ACHN (cell line): ENCODE measurements around the gene TANGO2.

Experiments used
- DNase-seq: peaks from one replicate; pipeline ENCODE4 v3.0.0-alpha.2; 2015
- in situ Hi-C: cut with HindIII; loops from 2 replicates; pipeline ENCODE4 v1.10.0; 2017; ENCODE audit warnings: low sequenced_read_pairs, low pct_ligation_motif_present, low pct_unique_long_range_greater_than_20kb

The TANGO2 gene

DNA sequence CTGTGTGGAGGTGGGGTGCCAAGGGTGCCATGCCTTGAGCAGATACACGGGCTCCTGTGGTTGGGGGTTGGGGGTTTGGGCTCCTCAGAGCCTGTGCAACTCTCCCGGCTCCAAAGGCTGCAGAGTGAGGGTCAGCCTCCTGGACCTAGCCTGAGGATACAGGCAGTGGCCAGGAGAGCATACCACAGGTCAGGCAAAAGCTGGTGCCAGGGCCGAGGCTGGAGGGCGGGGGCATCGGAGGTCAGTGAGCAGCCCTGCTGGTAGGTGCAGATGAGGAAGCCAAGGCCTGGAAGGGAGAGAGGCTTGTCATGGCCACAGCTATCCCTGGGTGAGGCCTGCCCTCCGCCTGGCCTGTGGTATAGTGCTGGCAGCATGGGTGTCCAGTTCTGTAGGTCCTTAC lies 33.6 kb downstream of the TANGO2 start:
- in situ Hi-C loops: no loop called here
- DNase-seq: no peak

GRCh38 chr22:20055144-20055543 lies 34.2 kb downstream of the TANGO2 start:
- in situ Hi-C loops: no loop called here
- DNase-seq: no peak

- in situ Hi-C loops: no loop called here
- DNase-seq: no peak
Measured at GRCh38 chr22:20055654-20056053, 34.7 kb downstream of the TANGO2 start.

DNA sequence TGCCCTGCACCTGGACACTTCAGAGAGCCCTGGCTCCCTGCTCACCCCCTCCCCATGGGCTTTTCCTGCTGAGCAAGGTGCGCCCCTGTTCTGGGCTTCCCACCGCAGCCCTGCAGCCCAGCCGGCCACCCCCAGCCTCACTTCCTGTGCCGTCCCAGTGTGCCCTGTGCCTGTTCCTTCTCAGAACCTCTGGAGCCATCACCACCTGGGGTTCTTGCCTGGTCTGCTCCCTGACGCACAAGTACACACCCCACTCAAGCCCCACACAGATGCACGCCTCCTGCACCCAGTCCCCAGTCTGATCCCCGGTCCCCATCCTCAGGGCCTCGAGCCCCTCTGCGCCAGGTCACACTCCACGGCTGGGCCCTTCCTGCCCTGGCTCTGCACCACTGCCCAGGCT lies 35.3 kb downstream of the TANGO2 start:
- DNase-seq: no peak
- in situ Hi-C loops: no loop called here

DNA sequence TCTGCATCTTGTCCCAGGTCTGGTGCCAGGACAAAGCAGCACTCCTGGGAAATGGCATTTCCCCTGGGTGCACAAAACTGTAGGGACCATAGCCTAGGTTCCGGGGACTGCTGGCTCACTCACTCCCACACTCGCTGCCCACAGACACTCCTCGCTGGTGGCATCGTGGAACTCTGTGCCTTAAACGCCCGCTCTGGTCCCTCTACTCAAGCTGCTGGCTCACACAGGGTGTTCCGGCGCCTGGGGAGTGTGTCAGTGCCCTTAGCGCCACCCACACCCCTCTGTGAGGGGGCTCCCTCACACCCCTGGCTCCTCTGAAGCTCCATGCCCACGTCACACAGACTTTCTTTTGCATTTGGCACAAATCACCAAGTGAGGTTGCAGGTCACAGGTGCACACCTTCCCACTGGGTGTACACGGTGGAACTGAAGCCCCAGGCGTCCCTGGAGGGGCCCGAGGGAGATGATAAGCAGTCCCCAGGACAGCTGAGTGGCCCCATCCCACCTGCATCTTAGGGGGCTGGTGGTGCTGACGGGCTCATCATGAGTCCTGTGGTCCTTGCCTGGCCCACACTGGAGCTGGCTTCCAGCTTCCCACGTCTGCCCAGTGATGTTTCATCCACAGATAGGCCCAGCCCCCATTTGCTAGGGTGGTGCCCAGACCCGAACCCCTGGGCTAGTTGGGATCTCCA lies 35.9 kb downstream of the TANGO2 start:
- in situ Hi-C loops: no loop called here
- DNase-seq: no peak

DNA sequence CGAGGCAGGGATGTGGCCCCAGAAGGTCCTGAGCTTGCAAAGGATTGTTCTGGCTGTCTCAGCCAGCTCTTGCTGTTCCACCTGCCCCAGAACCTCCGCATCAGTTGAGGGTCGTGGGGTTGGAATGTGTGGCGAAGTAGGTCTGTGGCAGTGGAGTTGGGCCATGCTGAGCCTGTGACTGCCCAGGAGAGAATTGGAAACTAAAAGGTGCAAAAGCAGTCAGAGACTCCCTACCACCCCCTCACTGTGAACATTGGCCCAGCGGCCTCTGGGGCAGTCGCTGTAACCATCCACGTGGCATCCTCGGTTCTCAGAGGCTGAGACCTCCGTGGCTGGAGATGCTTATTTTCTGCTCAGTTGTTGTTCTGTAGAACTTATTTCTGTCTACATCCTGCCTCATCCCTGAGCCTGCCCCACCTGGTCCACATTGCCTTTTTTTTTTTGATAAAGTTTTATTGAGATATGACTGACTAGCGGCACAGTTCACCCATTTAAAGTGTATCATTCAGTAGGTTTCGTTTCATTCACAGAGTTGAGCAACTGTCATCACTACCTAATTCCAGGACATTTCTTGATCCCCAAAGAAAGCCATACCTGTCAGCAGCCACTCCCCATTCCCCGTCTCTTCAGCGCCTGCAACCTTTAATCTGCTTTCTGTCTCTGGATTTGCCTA lies 36.8 kb downstream of the TANGO2 start:
- no peak for DNase-seq
- in situ Hi-C loops: no loop called here

GRCh38 chr22:20058989-20059770 lies 38.3 kb downstream of the TANGO2 start:
- in situ Hi-C loops: no loop called here
- DNase-seq: no peak

DNA sequence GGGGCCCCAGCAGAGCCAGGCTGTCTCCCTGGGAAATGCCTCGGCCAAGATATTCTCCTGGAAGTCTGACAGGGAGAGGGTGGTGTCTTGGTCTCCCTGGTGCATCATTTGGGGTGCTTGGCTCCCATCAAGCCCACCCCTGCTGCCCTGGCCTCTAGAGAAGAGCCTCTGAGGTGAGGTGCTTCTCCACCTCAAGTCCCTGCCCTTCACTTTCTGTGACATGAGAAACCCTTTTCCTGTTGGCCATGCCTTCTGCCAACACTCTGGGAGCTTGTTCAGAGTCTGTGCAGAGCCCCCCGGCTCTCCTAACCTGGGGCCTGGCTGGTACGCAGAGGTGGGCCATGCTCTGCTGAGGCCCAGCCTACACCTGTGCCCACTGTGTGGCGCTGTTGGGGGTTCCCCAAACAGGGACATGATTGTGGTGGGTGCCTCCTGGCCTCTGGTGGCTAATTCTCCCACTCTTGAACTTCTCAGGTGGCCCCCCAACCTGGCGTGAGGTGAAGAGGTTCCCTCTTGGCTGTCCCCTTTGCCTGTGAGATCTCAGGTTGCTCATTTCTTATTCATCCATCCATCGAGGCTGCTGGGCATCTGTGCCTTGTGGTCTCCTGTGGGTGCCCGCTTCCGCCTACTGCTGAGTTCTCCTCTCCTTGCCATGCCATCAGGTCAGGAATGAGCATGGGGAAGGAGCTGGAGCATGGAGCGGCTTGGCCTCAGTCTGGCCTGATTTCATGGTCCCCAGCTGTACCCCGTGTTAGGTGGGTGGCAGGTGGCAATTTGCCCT lies 40.0 kb downstream of the TANGO2 start:
- in situ Hi-C loops: no loop called here
- DNase-seq: no peak

- DNase-seq: peak; percentile 48
- in situ Hi-C loops: no loop called here
Measured at GRCh38 chr22:20061481-20061861, 40.6 kb downstream of the TANGO2 start.

- no peak for DNase-seq
- in situ Hi-C loops: no loop called here
Measured at GRCh38 chr22:20062043-20062765, 41.3 kb downstream of the TANGO2 start.

- DNase-seq: peak; percentile 65
- in situ Hi-C loops: no loop called here
Measured at GRCh38 chr22:20062766-20063083, 41.8 kb downstream of the TANGO2 start.

GRCh38 chr22:20063271-20064139 lies 42.6 kb downstream of the TANGO2 start:
- no peak for DNase-seq

DNA sequence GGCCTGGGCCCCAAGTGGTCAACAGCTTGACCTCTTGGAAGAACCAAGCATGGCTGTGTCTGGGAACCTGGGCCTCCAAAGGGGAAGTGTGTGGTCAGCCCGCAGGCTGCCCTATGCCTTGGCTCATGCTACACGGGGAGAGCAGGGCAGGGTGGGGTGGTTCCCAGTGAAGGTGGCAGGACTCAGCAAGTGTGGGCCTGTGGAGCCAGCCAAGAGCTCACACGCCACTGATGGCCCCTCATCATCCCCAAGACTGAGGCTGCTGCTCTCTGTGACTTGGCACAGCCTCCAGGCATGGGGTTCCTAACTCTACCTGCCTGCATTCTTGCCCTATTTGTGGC lies 43.2 kb downstream of the TANGO2 start:
- no peak for DNase-seq
- in situ Hi-C loops: no loop called here

More at GRCh38 chr22:20063271-20064139, 42.6 kb downstream of the TANGO2 start:
- in situ Hi-C loops: no loop called here

DNA sequence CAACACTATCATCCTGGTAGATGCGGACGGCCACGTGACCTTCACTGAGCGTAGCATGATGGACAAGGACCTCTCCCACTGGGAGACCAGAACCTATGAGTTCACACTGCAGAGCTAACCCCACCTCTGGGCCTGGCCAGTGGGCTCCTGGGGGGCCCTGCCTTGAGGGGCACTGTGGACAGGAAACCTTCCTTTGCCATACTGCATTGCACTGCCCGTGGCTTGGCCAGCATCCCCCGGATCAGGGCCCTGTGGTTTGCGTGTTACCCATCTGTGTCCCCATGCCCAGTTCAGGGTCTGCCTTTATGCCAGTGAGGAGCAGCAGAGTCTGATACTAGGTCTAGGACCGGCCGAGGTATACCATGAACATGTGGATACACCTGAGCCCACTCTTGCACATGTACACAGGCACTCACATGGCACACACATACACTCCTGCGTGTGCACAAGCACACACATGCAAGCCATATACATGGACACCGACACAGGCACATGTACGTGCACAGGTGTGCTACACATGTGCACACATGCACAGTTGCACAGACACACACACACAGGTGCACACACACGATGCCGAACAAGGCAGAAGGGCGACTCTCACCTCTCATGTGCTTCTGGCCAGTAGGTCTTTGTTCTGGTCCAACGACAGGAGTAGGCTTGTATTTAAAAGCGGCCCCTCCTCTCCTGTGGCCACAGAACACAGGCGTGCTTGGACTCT lies 43.8 kb downstream of the TANGO2 start:
- DNase-seq: no peak
- in situ Hi-C loops: no loop called here

DNA sequence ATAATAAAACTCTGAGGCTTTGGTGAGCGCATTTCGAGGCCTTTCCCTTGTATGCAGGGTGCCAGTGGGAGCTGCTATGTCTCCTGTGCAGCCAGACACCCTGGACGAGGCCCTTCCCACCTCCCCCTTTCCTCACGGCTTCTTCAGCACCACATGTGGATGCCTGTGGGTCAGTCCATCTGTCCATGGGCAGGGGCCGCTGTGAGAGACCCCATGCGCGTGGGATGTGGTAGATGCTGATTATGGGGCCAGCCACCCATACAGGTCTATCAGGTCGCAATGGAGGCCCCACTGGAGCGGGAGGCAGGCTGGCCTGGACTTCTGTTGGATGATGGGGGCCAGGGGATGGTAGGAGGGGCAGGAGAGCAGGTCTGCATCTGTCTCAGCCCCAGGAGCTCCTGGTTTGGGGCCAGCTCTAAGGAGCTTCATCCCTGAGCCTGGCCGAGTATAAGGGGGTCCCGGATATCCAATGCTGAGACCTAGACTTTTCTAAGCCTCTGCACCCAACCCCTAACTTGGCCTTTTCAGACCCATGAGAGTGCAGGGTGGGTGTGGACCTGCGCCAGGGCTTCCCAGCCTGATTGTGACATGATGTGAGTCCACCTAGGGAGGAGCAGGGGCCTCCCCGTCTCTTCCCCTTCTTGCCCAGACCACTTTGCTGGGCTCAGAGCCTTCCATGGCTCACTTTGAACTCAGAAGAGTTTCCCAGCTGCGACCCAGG lies 45.1 kb downstream of the TANGO2 start:
- no peak for DNase-seq
- in situ Hi-C loops: no loop called here

DNA sequence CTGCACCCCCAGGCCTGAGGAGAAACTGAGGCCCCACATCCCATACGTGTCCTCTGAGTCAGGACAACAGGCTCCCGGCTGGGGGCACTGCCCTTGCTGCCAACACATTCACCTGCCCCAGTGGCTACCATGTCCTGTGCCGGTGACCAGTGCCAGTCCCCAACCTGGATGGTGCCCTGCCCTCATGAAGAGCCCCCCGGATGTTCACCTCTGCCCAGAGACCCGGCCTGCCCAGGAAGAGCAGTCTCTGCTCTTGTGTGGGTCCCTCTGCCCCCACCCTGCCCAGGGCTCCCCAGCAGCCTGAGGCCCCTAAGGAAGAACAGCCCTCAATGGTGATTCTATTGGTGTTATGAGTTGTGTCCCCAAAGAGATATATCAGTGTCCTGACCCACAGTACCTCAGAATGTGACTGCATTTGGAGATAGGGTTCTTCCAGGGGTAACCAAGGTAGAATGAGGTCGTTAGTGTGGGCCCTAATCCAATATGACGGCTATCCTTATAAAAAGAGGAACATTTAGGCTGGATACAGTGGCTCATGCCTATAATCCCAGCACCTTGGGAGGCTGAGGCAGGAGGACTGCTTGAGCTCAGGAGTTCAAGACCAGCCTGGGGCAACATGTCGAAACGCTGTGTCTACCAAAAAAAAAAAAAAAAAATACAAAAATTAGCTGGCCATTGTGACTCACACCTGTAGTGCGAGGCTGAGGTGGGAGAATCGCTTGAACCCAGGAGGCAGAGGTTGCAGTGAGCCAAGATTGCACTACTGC lies 45.9 kb downstream of the TANGO2 start:
- in situ Hi-C loops: no loop called here
- DNase-seq: no peak
